KMS-11 (cell line): Measurements from ENCODE around the gene CAMTA1.

ENCODE experiments used
- H2AFZ ChIP-seq: fragments of 200-600 bp; sonication (generic); 2 replicates; pipeline ENCODE4 v1.6.1; 2016; ENCODE audit warnings: antibody characterized with exemption, mixed run types, low read depth
- H3K27ac ChIP-seq: fragments of 200-600 bp; sonication (generic); 2 replicates; pipeline ENCODE4 v1.6.1; 2016; ENCODE audit warnings: mild to moderate bottlenecking, mixed run types
- H3K27me3 ChIP-seq: fragments of 200-600 bp; sonication (generic); 2 replicates; pipeline ENCODE4 v1.6.1; 2017; ENCODE audit warnings: mild to moderate bottlenecking, low read depth, mixed run types, moderate library complexity; ENCODE audit not compliant: insufficient read depth
- H3K36me3 ChIP-seq: fragments of 200-600 bp; sonication (generic); 2 replicates; pipeline ENCODE4 v1.6.1; 2017; ENCODE audit warnings: mild to moderate bottlenecking, mixed run types; ENCODE audit not compliant: insufficient read depth
- H3K4me1 ChIP-seq: fragments of 200-600 bp; sonication (generic); 2 replicates; pipeline ENCODE4 v1.6.1; 2016; ENCODE audit warnings: mild to moderate bottlenecking, low read depth, mixed run types; ENCODE audit not compliant: poor library complexity, severe bottlenecking
- H3K4me2 ChIP-seq: fragments of 200-600 bp; sonication (generic); 2 replicates; pipeline ENCODE4 v1.7.0; 2016; ENCODE audit warnings: mild to moderate bottlenecking, mixed run types
- H3K4me3 ChIP-seq: fragments of 200-600 bp; sonication (generic); IDR thresholded peaks from 2 replicates; pipeline ENCODE4 v1.6.1; 2017; ENCODE audit warnings: low read depth, low read length, mixed read lengths; ENCODE audit not compliant: insufficient read depth
- H3K79me2 ChIP-seq: fragments of 200-600 bp; sonication (generic); 2 replicates; pipeline ENCODE4 v1.6.1; 2016; ENCODE audit warnings: low read depth, mixed run types; ENCODE audit not compliant: insufficient read depth
- H3K9ac ChIP-seq: fragments of 200-600 bp; sonication (generic); 2 replicates; pipeline ENCODE4 v1.6.1; 2016; ENCODE audit warnings: mild to moderate bottlenecking, mixed run types
- H4K20me1 ChIP-seq: fragments of 200-600 bp; sonication (generic); 2 replicates; pipeline ENCODE4 v1.6.1; 2016; ENCODE audit warnings: mild to moderate bottlenecking, mixed run types; ENCODE audit not compliant: insufficient read depth
- TF ChIP-seq, protein P1 (sequence below): fragments of 200-600 bp; sonication (generic); conservative IDR thresholded peaks from 2 replicates; pipeline ENCODE4 v1.6.1; 2017; ENCODE audit warnings: low read depth, mild to moderate bottlenecking, antibody characterized with exemption, low read length, moderate library complexity, mixed read lengths

CAMTA1 gene

DNA sequence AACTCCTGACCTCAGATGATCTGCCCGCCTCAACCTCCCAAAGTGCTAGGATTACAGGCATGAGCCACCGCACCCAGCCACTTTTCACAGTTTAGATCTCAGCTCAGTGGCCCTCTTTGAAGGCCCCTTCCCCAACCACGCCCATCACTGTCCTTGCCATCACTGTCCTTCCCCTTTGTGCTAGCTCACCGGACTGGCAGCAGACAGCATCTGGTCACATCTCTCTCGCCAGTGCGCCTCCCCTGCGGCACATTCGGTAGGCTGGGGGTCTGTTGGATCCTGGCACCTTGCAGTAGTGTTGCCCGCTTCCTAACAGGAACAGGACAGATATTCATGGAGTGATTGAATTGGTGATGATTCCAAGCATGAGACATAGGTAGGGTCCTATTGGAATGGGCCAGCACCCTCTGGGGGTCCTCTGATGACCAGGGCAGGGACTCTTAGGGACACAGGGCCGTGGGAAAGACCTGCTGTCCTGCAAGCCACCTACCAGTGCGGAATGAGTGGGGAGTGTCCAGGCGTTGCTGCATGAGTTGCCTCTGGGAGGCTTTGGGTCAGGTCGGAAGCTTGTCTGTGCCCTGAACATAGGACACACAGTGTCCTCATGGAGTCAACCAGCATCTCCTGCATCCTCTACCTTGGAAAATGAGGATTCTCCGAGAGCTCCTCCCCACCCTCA is 807.0 kb downstream of the CAMTA1 start:
- TF ChIP-seq, protein P1, sequence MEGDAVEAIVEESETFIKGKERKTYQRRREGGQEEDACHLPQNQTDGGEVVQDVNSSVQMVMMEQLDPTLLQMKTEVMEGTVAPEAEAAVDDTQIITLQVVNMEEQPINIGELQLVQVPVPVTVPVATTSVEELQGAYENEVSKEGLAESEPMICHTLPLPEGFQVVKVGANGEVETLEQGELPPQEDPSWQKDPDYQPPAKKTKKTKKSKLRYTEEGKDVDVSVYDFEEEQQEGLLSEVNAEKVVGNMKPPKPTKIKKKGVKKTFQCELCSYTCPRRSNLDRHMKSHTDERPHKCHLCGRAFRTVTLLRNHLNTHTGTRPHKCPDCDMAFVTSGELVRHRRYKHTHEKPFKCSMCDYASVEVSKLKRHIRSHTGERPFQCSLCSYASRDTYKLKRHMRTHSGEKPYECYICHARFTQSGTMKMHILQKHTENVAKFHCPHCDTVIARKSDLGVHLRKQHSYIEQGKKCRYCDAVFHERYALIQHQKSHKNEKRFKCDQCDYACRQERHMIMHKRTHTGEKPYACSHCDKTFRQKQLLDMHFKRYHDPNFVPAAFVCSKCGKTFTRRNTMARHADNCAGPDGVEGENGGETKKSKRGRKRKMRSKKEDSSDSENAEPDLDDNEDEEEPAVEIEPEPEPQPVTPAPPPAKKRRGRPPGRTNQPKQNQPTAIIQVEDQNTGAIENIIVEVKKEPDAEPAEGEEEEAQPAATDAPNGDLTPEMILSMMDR = no peak
- Histone ChIP-seq H2AFZ (no peak overlapping the region), H3K9ac (no peak overlapping the region), H3K36me3 (no peaks in the 10 kb centered on the region), H3K27ac (no peak overlapping the region), H3K4me2 (no peak overlapping the region), H3K79me2 (no peaks in the 10 kb centered on the region), H3K27me3 (peaks cover 72% of the 10 kb centered on the region; the same call in 1 of the 2 replicates), H3K4me3 (no peak overlapping the region), H4K20me1 (no peaks in the 10 kb centered on the region), H3K4me1 (no peaks in the 10 kb centered on the region)

DNA sequence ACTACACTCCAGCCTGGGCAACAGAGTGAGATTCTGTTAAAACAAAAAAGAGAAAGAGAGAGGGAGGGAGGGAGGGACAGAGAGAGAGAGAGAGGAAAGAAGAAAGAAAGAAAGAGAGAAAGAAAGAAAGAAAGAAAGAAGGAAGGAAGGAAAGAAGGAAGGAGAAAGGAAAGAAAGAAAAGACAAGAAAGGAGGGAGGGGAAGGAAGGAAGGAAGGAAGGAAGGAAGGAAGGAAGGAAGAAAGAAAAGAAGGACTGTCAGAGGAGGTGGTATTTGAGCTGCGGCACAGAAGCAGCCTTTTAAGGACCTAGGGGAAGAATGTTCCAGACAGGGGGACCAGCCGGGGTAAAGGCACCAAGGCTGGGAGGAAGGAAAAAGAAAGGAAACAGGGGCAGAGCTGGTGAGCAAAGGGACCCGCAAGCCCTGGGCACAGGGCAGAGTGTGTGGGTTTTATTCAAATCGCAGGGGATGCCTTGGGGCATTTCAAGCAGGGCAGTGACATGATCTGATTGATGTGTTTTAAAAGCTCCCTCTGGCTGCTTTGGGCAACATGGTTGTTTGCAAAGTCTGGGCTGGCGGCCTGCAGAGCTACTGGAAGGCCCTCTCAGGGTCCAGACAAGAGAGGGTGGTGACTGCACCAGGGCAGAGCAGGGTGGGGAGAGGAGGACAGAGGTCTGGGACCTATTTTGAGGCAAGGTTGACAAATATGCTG is 808.9 kb downstream of the CAMTA1 start:
- H2AFZ ChIP-seq = no peak overlapping the region
- no peaks in the 10 kb centered on the region for H3K79me2 ChIP-seq
- H3K4me1 ChIP-seq = no peaks in the 10 kb centered on the region
- no peaks in the 10 kb centered on the region for H4K20me1 ChIP-seq
- peaks cover 60% of the 10 kb centered on the region; the same call in 1 of the 2 replicates for H3K27me3 ChIP-seq
- no peak overlapping the region for H3K27ac ChIP-seq
- no peak overlapping the region for H3K9ac ChIP-seq
- H3K36me3 ChIP-seq = no peaks in the 10 kb centered on the region
- no peak overlapping the region for H3K4me3 ChIP-seq
- TF ChIP-seq, protein P1 = no peak
- no peak overlapping the region for H3K4me2 ChIP-seq

DNA sequence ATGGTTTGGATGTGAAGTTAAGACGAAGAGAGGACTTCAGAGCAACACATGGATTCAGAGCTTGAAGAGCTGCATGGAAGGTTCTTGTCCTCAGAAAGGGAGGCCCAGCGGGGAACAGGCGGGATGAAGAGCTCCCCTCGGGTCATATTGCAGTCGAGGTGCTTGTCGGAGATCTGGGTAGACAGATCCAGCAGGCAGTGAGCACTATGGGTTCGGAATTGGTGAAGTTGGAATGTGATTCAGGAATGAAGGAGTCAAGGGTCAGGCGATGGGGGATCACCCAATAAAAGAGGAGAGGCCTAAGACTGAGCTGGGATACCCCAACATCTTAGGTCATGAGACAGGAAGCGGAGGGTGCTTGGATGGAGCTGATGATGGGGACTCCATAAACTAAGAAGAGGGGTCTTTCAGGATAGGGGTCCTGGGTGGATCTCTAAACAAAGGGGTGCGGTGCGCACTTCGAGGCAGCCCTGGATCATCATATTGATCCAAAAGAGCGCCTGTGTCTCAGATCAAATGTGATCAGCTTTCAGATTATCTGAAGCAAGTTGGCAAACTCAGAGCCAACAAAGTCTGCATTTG is 809.6 kb downstream of the CAMTA1 start:
- no peaks in the 10 kb centered on the region for H3K79me2 ChIP-seq
- no peaks in the 10 kb centered on the region for H4K20me1 ChIP-seq
- TF ChIP-seq, protein P1 = no peak
- H3K27ac ChIP-seq = no peak overlapping the region
- H2AFZ ChIP-seq = no peak overlapping the region
- no peaks in the 10 kb centered on the region for H3K36me3 ChIP-seq
- H3K9ac ChIP-seq = no peak overlapping the region
- H3K4me1 ChIP-seq = no peaks in the 10 kb centered on the region
- peaks cover 54% of the 10 kb centered on the region; the same call in 1 of the 2 replicates for H3K27me3 ChIP-seq
- no peak overlapping the region for H3K4me2 ChIP-seq
- H3K4me3 ChIP-seq = no peak overlapping the region

DNA sequence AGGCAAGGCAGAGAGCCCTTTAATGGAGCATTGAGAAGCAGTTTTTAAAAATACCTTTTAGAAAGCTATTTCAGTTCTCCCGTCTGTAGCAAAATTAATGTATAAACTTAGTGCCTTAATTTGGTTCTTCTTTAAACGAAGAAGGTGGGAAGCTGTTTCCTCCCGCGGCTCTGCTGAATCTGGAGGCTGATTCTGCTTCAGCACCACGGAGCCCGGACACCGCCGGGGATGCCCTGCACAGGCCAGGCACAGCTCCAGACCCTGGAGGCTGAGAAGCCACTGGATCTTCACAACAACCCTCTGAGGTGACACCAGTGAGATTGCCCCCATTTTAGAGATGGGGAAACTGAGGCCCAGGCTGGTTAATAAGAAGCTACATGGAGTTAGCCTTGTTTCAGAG is 810.1 kb downstream of the CAMTA1 start:
- TF ChIP-seq, protein P1 = no peak

More for the DNA sequence above, 810.1 kb downstream of the CAMTA1 start:
- H3K4me1 ChIP-seq = no peaks in the 10 kb centered on the region
- peaks cover 48% of the 10 kb centered on the region; the same call in 1 of the 2 replicates for H3K27me3 ChIP-seq
- H3K27ac ChIP-seq = no peak overlapping the region
- H3K4me2 ChIP-seq = no peak overlapping the region
- no peaks in the 10 kb centered on the region for H3K79me2 ChIP-seq
- H3K4me3 ChIP-seq = no peak overlapping the region
- H3K36me3 ChIP-seq = no peaks in the 10 kb centered on the region
- H3K9ac ChIP-seq = no peak overlapping the region
- no peaks in the 10 kb centered on the region for H4K20me1 ChIP-seq
- no peak overlapping the region for H2AFZ ChIP-seq
